Liver (tissue), 3 donors: Measurements from ENCODE around the gene ATXN7L1.

Experiments used
- EGR1 ChIP-seq, 2 donors: IDR thresholded peaks; 2 replicates each; pipeline ENCODE4 v1.6.1; 2016 to 2018; ENCODE audit warnings: antibody characterized with exemption in 2 of 2, low read depth in 2 of 2
- GABPA ChIP-seq, 2 donors: IDR thresholded peaks in 1 of 2; conservative IDR thresholded peaks in 1 of 2; 2 replicates each; pipeline ENCODE4 v1.6.1; 2016; ENCODE audit warnings: antibody characterized with exemption in 2 of 2, mild to moderate bottlenecking in 1 of 2, moderate library complexity in 1 of 2
- HNF4G ChIP-seq: IDR thresholded peaks from 2 replicates; pipeline ENCODE4 v1.6.1; 2016; ENCODE audit warnings: antibody characterized with exemption
- JUND ChIP-seq, 2 donors: IDR thresholded peaks; 2 replicates each; pipeline ENCODE4 v1.6.1; 2016; ENCODE audit warnings: antibody characterized with exemption in 2 of 2
- NR2F2 ChIP-seq: IDR thresholded peaks from 2 replicates; pipeline ENCODE4 v1.6.1; 2016; ENCODE audit warnings: antibody characterized with exemption
- RAD21 ChIP-seq, 2 donors: IDR thresholded peaks; 2 replicates each; pipeline ENCODE4 v1.6.1; 2016; ENCODE audit warnings: antibody characterized with exemption in 2 of 2, mild to moderate bottlenecking in 2 of 2
- RXRA ChIP-seq, 2 donors: IDR thresholded peaks; 2 replicates each; pipeline ENCODE4 v1.6.1; 2017 to 2018; ENCODE audit warnings: antibody characterized with exemption in 2 of 2, mild to moderate bottlenecking in 1 of 2
- SP1 ChIP-seq: IDR thresholded peaks from 2 replicates; pipeline ENCODE4 v1.6.1; 2018; ENCODE audit warnings: antibody characterized with exemption, mild to moderate bottlenecking
- TAF1 ChIP-seq: conservative IDR thresholded peaks from 2 replicates; pipeline ENCODE4 v1.6.1; 2016; ENCODE audit warnings: antibody characterized with exemption, mild to moderate bottlenecking
- YY1 ChIP-seq: IDR thresholded peaks from 2 replicates; pipeline ENCODE4 v1.6.1; 2016; ENCODE audit warnings: antibody characterized with exemption, mild to moderate bottlenecking
- TF ChIP-seq, protein P1 (sequence below): fragments of 150-350 bp; IDR thresholded peaks from 2 replicates; pipeline ENCODE4 v1.5.1; 2017; ENCODE audit warnings: improper control_type of control experiment, low read depth, low read length; ENCODE audit not compliant: missing input control
- TF ChIP-seq, protein P2 (sequence below): IDR thresholded peaks from 2 replicates; pipeline ENCODE4 v1.6.1; 2016; ENCODE audit warnings: antibody characterized with exemption
- TF ChIP-seq, protein P3 (sequence below): IDR thresholded peaks from 2 replicates; pipeline ENCODE4 v1.6.1; 2016; ENCODE audit warnings: antibody characterized with exemption, mild to moderate bottlenecking
- TF ChIP-seq, protein P4 (sequence below): IDR thresholded peaks from 2 replicates; pipeline ENCODE4 v1.6.1; 2016; ENCODE audit warnings: antibody characterized with exemption
- donor health status: healthy.
- donor health status: healthy.

DNA sequence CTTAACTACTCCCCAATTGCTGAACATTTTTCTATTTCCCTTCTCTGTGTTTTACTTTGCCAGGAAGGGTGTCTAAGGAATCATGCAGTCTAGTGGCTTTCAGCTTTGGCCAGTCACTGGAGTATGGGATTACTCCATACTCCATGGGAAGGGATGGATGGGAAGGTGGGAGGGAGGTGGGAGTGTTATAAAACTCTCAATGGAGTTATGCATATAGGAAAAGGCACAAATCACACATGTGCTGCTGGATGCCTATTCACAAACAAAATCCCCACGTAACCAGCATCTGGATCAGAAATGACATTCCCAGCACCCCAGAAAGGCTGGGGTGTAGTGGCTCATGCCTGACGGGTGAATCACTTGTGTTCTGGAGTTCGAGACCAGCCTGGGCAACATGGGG is 125.3 kb downstream of the ATXN7L1 start:
- TF ChIP-seq RXRA (IDR thresholded peaks at IDR 0.05) (no peak), JUND (IDR thresholded peaks at IDR 0.05) (no peak), TAF1 (no peak), SP1 (no peak), NR2F2 (no peak), GABPA (IDR thresholded peaks at IDR 0.05 in 1 of 2, conservative IDR thresholded peaks at IDR 0.05 in 1 of 2) (no peak), YY1 (no peak), RAD21 (IDR thresholded peaks at IDR 0.05) (no peak), EGR1 (IDR thresholded peaks at IDR 0.05; ENCODE audit: low read depth in 2 of 2) (no peak), HNF4G (no peak)
- TF ChIP-seq, protein P1, sequence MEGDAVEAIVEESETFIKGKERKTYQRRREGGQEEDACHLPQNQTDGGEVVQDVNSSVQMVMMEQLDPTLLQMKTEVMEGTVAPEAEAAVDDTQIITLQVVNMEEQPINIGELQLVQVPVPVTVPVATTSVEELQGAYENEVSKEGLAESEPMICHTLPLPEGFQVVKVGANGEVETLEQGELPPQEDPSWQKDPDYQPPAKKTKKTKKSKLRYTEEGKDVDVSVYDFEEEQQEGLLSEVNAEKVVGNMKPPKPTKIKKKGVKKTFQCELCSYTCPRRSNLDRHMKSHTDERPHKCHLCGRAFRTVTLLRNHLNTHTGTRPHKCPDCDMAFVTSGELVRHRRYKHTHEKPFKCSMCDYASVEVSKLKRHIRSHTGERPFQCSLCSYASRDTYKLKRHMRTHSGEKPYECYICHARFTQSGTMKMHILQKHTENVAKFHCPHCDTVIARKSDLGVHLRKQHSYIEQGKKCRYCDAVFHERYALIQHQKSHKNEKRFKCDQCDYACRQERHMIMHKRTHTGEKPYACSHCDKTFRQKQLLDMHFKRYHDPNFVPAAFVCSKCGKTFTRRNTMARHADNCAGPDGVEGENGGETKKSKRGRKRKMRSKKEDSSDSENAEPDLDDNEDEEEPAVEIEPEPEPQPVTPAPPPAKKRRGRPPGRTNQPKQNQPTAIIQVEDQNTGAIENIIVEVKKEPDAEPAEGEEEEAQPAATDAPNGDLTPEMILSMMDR = no peak
- TF ChIP-seq, protein P2, sequence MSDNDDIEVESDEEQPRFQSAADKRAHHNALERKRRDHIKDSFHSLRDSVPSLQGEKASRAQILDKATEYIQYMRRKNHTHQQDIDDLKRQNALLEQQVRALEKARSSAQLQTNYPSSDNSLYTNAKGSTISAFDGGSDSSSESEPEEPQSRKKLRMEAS = no peak
- TF ChIP-seq, protein P3, sequence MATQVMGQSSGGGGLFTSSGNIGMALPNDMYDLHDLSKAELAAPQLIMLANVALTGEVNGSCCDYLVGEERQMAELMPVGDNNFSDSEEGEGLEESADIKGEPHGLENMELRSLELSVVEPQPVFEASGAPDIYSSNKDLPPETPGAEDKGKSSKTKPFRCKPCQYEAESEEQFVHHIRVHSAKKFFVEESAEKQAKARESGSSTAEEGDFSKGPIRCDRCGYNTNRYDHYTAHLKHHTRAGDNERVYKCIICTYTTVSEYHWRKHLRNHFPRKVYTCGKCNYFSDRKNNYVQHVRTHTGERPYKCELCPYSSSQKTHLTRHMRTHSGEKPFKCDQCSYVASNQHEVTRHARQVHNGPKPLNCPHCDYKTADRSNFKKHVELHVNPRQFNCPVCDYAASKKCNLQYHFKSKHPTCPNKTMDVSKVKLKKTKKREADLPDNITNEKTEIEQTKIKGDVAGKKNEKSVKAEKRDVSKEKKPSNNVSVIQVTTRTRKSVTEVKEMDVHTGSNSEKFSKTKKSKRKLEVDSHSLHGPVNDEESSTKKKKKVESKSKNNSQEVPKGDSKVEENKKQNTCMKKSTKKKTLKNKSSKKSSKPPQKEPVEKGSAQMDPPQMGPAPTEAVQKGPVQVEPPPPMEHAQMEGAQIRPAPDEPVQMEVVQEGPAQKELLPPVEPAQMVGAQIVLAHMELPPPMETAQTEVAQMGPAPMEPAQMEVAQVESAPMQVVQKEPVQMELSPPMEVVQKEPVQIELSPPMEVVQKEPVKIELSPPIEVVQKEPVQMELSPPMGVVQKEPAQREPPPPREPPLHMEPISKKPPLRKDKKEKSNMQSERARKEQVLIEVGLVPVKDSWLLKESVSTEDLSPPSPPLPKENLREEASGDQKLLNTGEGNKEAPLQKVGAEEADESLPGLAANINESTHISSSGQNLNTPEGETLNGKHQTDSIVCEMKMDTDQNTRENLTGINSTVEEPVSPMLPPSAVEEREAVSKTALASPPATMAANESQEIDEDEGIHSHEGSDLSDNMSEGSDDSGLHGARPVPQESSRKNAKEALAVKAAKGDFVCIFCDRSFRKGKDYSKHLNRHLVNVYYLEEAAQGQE = no peak
- TF ChIP-seq, protein P4, sequence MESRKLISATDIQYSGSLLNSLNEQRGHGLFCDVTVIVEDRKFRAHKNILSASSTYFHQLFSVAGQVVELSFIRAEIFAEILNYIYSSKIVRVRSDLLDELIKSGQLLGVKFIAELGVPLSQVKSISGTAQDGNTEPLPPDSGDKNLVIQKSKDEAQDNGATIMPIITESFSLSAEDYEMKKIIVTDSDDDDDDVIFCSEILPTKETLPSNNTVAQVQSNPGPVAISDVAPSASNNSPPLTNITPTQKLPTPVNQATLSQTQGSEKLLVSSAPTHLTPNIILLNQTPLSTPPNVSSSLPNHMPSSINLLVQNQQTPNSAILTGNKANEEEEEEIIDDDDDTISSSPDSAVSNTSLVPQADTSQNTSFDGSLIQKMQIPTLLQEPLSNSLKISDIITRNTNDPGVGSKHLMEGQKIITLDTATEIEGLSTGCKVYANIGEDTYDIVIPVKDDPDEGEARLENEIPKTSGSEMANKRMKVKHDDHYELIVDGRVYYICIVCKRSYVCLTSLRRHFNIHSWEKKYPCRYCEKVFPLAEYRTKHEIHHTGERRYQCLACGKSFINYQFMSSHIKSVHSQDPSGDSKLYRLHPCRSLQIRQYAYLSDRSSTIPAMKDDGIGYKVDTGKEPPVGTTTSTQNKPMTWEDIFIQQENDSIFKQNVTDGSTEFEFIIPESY = no peak
